Measurements from ENCODE around the gene NXPH4.

Gene NXPH4

DNA sequence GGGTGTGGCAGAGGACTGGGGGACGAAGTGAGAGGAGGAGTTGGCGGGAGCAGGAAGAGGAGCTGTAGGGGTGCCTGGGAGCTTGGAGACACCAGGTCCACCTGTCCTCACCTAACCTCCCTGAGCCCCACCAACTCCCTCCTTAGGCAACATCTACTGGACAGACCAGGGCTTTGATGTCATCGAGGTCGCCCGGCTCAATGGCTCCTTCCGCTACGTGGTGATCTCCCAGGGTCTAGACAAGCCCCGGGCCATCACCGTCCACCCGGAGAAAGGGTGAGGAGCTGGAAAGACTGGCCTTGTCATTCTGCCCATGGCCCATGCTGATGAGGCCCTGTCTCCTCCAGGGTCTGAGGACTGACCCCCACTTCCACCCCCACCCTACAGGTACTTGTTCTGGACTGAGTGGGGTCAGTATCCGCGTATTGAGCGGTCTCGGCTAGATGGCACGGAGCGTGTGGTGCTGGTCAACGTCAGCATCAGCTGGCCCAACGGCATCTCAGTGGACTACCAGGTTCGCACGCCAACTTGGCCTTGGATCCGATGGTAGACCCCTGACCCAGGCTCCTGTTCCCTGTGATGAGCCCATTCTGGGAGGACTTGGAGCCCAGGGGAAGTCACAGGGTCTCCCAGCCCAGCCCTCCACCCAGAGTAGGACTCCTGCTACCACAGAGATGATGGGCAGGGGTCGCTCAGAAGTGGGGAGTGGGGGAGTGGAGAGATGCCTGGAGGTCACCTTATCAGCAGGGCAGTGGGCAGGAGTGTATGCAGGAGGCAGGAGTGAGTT is 32.5 kb upstream of the NXPH4 start:
- DNase-seq (ENCODE audit: low read depth in 2 of 2) = no peak

DNA sequence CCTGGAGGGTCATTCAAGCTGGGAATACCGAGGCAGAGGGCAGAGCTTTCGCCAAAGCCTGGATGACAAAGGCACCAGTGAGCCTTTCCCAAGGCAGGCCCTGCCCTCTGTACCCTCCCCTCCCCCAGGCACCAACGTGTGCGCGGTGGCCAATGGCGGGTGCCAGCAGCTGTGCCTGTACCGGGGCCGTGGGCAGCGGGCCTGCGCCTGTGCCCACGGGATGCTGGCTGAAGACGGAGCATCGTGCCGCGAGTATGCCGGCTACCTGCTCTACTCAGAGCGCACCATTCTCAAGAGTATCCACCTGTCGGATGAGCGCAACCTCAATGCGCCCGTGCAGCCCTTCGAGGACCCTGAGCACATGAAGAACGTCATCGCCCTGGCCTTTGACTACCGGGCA is 31.2 kb upstream of the NXPH4 start:
- DNase-seq (ENCODE audit: low read depth in 2 of 2) = no peak

- DNase-seq (ENCODE audit: low read depth in 2 of 2) = no peak
Observed at GRCh38 chr12:57185906-57186508, 30.6 kb upstream of the NXPH4 start.

DNA sequence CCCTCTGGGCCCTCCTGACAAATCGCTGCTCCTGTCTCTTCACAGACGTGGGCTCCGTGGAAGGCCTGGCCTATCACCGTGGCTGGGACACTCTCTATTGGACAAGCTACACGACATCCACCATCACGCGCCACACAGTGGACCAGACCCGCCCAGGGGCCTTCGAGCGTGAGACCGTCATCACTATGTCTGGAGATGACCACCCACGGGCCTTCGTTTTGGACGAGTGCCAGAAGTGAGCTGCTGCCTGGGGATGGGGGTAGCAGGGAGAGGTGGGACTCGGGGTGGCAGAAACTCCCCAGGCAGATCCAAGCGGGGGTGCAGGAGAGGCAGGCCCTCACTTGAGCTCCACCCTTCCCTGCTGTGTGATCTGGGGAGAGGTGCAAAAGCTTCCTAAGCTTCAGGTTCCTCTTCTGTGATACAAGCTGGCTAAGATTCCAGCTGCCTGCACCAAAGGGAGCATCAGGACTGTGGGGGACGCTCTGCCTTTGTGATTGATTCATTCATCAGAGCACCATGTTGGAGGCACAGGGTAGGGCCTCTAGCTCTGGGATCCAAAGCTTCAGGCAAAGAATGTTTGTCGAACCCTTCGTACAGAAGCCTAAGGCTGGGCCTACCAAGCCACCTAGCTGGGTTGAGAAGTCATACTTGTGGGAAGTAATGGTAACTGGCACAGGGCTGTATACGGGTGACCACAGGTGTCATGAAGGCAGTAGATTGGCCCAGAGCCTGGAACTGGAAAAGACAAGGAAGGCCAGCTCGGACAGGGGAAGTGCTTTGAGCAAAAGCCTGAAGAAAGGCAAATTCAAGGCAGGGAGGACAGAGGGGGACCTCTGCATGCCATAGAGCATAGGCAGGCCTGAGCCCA is 29.1 kb upstream of the NXPH4 start:
- no peak for DNase-seq (ENCODE audit: low read depth in 2 of 2)

- no peak for DNase-seq (ENCODE audit: low read depth in 2 of 2)
Observed at GRCh38 chr12:57188090-57188425, 28.5 kb upstream of the NXPH4 start.

DNA sequence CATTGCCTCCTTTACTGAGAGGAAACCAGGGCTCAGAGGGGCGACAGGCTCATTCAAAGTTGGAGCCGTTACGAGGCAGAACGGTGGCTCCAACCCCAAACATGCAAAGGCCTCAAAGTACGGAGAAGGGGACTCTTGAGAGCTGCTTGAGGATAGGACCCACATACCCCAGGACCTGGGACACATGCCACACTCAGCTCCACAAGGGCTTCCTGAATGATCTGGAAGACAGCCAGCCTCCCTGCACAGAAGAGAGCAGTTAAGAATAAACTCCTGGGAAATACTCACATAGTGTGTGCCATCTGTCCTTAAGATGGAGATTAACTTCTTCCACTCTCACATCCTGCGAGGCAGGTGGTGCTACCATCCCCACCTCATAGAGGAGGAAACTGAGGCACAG is 26.6 kb upstream of the NXPH4 start:
- no peak for DNase-seq (ENCODE audit: low read depth in 2 of 2)

DNA sequence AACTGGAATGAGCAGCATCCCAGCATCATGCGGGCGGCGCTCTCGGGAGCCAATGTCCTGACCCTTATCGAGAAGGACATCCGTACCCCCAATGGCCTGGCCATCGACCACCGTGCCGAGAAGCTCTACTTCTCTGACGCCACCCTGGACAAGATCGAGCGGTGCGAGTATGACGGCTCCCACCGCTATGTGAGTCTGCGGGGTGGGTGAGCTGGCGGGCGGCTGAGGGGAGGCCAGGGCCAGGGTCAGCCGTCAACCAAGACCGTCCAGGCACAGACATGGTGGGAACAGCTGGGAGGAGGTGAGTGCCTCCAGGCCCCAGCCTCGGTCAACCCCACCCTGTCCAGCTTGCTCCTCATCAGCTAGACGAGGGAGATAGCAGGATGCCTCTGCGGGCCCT is 25.8 kb upstream of the NXPH4 start:
- DNase-seq (ENCODE audit: low read depth in 2 of 2) = no peak

- no peak for DNase-seq (ENCODE audit: low read depth in 2 of 2)
Observed at GRCh38 chr12:57191410-57191809, 25.2 kb upstream of the NXPH4 start.

GRCh38 chr12:57192920-57193319 is 23.7 kb upstream of the NXPH4 start:
- no peak for DNase-seq (ENCODE audit: low read depth in 2 of 2)

GRCh38 chr12:57193706-57194245 is 22.8 kb upstream of the NXPH4 start:
- DNase-seq (ENCODE audit: low read depth in 2 of 2) = no peak

DNA sequence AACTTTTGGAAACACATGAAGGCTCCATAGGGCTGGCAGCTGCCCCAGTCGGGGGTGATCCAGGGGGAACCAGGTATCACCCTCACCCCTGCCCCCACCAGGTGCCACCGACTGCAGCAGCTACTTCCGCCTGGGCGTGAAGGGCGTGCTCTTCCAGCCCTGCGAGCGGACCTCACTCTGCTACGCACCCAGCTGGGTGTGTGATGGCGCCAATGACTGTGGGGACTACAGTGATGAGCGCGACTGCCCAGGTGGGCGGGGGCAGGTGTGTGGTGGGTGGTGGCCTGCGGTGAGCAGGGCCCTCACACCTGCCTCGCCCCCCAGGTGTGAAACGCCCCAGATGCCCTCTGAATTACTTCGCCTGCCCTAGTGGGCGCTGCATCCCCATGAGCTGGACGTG is 22.3 kb upstream of the NXPH4 start:
- no peak for DNase-seq (ENCODE audit: low read depth in 2 of 2)

DNA sequence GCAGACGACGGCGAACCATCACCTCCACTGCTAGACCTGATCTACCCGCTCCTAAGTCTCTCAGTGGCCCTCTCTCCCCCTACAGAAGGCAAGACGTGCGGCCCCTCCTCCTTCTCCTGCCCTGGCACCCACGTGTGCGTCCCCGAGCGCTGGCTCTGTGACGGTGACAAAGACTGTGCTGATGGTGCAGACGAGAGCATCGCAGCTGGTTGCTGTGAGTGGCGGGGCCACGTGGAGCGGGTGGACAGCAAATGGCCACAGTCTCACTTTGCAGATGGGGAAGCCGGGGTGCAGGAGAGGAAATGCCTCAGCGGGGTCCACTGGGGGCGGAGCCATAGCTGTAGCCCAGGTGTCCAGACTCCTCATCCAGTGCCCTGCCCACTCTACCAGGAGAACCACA is 21.4 kb upstream of the NXPH4 start:
- no peak for DNase-seq (ENCODE audit: low read depth in 2 of 2)

- no peak for DNase-seq (ENCODE audit: low read depth in 2 of 2)
Observed at GRCh38 chr12:57195611-57196371, 20.8 kb upstream of the NXPH4 start.

DNA sequence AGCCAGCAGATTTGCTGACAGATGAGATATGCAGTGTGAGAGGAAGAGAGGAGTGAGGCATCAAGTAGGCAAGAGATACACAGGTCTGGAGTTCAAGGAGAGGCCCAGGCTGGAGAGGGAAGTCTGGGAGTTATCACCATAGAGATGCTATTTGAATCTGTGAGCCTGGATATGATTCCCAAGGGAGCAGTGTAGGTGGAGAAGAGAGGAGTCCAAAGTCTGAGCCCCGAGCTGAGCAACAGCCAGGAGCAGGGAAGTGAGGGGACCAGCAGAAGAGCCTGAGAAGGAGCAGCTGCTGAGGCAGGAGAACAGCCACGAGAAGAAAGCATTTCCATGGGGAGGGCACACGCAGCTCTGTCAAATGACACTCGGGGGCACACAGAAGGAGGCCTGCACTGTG is 20.2 kb upstream of the NXPH4 start:
- no peak for DNase-seq (ENCODE audit: low read depth in 2 of 2)

DNA sequence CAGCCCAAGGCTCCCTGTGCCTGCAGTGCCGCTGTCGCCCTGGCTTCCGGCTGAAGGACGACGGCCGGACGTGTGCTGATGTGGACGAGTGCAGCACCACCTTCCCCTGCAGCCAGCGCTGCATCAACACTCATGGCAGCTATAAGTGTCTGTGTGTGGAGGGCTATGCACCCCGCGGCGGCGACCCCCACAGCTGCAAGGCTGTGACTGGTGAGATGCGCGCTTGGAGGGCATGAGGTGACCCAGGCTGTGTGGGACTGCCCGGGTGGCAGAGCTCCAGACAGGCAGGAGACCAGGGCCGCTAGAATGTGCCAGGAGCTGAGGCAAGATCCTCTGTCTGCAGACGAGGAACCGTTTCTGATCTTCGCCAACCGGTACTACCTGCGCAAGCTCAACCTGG is 19.6 kb upstream of the NXPH4 start:
- DNase-seq (ENCODE audit: low read depth in 2 of 2) = no peak

- DNase-seq (ENCODE audit: low read depth in 2 of 2) = no peak
Observed at GRCh38 chr12:57198329-57198728, 18.3 kb upstream of the NXPH4 start.

- no peak for DNase-seq (ENCODE audit: low read depth in 2 of 2)
Observed at GRCh38 chr12:57199191-57199590, 17.4 kb upstream of the NXPH4 start.

DNA sequence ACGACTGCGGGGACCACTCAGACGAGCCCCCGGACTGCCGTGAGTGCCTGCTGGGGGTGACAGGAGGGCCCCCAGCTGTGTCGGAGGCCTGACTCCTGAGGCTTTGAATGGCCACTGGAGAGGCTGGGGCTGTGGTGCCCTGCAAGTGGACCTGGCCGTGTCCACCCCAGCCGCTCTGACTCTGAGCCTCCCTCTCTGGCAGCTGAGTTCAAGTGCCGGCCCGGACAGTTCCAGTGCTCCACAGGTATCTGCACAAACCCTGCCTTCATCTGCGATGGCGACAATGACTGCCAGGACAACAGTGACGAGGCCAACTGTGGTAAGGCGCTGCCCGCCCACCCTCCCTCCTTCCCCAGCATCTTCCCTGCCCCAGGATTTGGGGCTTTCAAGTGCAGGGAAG is 16.1 kb upstream of the NXPH4 start:
- no peak for DNase-seq (ENCODE audit: low read depth in 2 of 2)

GRCh38 chr12:57201219-57201618 is 15.4 kb upstream of the NXPH4 start:
- no peak for DNase-seq (ENCODE audit: low read depth in 2 of 2)

DNA sequence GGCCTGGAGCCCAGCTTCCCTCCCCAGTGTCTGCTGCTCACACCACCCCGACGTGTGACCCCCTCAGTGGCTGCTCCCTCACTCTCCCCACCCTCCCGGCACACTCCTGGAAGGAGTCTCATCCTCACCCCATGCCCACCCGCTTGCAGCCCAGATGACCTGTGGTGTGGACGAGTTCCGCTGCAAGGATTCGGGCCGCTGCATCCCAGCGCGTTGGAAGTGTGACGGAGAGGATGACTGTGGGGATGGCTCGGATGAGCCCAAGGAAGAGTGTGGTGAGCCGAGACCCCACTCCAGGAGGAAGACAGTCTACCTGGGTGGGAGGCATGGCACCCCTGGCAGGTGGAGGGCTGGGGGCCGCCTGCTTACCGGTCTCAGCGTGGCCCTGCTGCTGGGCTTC is 15.0 kb upstream of the NXPH4 start:
- no peak for DNase-seq (ENCODE audit: low read depth in 2 of 2)

GRCh38 chr12:57202321-57202720 is 14.3 kb upstream of the NXPH4 start:
- no peak for DNase-seq (ENCODE audit: low read depth in 2 of 2)

GRCh38 chr12:57203201-57203600 is 13.4 kb upstream of the NXPH4 start:
- DNase-seq (ENCODE audit: low read depth in 2 of 2) = no peak
